Measurements from ENCODE around the gene CNNM2.
A peak's percentile ranks its signal among the peaks of the same experiment; 100 is the strongest.

The CNNM2 gene
- total RNA-seq, result 1.7 to 14.7 (median 5.9) reads per million in 17 experiments

DNA sequence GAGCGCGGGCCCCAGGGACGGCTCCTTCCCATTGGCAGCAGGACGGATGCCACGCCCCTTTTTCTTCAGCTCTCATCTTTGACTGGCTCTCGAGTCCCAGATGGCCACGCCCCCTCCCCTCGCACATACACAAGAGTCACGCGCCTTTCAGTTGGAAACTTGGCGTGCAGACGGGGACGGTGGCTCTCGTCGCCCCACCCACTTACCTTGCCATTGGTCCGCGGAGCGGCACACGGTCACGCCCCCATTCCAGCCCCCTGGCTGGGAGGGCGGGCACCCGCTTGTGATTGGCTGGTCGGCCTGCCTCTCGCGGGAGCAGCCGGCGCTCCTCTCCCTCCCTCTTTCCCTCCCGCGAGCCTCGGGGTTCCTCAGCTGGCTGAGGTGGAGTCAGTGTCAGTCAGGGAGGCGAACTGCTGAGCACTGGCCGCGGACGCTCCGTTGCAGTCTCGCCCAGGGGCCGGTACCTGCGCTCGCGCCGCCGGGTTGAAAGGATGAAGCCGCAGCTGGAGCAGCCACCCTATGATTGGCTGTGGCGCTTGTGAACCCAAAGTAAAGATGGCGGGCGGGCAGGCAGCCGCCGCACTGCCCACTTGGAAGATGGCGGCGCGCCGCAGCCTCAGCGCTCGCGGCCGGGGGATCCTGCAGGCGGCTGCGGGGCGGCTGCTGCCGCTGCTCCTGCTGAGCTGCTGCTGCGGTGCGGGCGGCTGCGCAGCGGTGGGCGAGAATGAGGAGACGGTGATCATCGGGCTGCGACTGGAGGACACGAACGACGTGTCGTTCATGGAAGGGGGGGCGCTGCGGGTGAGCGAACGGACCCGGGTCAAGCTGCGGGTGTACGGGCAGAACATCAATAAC is at the start of gene CNNM2:
Gene CNNM2 (plus strand): TSS at position 333 of the 855 bp plus-strand sequence. CDS start 187 bp downstream, at position 520.
- peak; percentile 100 for DNase-seq

DNA sequence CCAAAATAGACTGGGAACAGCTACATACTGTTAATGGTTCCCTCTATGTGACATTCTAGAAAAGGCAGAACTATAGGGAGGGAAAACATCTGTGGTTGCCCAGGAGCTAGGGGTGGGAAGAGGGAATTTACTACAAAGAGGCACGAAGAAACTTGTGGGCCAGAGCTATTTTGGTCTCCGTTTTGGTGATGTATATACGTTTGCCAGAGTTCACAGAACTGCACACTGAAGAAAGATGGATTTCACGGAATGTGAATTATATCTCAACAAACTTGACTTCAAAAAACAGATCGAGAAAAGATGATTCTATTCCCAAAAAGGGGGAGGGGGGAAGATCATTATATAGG is 49.2 kb upstream of the CNNM2 start:
- DNase-seq, result no peak

DNA sequence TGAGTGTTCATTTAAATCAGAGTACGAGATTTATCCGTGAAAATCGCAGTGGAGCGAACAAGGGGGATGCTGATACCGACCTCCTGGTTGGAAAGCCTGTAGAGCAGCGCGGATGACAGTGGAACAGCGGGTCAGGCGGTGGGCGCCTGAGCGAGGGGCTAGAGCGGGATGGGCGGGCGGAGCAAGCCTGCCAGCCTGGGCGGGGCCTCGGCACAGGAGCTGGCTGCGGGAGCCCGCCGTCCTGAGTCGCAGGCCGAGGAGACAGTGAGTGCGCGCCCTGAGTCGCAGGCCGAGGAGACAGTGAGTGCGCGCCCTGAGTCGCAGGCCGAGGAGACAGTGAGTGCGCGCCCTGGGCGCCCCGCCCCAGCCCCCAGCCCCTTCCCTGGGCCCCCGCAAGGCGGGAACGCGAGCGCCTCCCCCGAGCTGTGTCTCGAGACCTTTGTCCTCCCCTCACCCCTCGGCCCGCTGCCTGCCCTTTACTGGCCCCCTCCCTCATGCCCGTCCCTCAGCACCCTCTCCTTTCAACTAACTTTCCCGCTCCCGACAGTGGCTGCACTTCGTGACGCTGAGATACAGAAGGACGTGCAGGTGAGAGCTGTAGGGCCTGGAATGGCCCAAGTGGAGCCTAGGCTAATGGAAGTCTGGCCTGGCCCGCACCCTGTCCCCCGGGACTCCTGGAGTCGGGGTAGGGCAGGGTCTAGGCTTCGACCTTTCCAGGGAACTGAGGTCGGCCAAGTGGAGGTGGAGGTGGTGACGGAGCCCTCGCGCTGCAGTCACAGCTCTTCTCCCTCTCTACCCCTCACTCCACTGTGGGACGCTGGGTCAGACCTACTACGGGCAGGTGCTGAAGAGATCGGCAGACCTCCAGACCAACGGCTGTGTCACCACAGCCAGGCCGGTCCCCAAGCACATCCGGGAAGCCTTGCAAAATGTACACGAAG is 48.6 kb upstream of the CNNM2 start, which contains the start of gene AS3MT:
Gene AS3MT (plus strand): TSS at position 213 of the 941 bp plus-strand sequence. CDS start 123 bp downstream, at position 336.
- peak in 1 of 4 experiments; percentile 15 for DNase-seq

DNA sequence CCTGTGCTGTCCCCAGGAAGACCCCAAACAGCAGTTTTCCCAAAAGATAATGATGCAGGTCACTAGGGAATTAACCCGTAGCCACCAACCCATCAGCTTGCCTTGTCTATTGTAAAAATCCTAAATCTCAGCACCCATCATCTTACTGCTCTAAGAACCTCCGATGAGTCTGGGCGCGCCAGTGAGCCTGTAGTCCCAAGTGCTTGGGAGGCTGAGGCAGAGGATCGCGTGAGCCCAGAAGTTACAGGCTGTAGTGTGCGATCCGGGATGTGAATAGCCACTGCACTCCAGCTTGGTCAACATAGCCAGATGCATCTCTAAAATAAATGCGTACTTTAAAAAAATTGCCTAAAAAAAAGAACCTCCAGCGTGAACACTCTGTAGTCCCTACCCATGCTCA is 47.9 kb upstream of the CNNM2 start:
- no peak for DNase-seq

- no peak for DNase-seq
These were observed 45.9 kb upstream of the CNNM2 start for GRCh38 chr10:102872163-102872562.

DNA sequence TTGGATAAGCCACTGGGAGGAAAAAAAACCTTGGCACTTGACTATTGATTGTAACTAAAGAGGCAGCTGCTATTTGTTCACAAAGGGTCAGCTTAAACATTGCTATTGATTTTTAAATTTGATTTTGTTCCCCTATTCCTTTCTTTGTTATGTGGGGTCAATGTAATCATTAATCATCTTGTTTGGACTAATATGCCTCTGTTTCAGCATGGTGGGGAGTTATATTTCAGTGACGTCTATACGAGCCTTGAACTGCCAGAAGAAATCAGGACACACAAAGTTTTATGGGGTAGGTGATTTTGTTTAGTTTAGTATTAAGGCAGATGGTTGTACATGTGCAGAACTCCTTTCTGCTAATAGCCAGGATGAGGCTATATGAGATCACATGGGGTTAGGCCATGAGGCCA is 41.3 kb upstream of the CNNM2 start:
- no peak for DNase-seq

DNA sequence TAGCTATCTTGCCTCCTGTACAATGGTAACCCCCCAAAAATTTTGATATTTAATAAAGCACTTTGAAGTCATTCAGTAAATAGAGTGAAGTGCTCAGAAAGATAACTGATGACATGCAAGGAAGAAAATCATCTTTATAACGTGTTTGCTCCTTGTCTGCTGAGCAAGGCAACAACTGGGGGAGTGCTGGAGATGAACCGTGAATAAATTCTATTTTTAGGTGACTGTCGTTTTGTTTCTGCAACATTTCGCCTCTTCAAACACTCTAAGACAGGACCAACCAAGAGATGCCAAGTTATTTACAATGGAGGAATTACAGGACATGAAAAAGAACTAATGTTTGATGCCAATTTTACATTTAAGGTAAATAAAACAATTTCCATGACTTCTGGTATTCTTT is 39.5 kb upstream of the CNNM2 start:
- DNase-seq, result no peak

GRCh38 chr10:102880256-102880655 is 37.8 kb upstream of the CNNM2 start:
- DNase-seq, result no peak

GRCh38 chr10:102888048-102888447 is 30.0 kb upstream of the CNNM2 start:
- no peak for DNase-seq

- no peak for DNase-seq
These were observed 23.5 kb upstream of the CNNM2 start for GRCh38 chr10:102894466-102895213.

GRCh38 chr10:102900006-102900405 is 18.1 kb upstream of the CNNM2 start:
- no peak for DNase-seq

DNA sequence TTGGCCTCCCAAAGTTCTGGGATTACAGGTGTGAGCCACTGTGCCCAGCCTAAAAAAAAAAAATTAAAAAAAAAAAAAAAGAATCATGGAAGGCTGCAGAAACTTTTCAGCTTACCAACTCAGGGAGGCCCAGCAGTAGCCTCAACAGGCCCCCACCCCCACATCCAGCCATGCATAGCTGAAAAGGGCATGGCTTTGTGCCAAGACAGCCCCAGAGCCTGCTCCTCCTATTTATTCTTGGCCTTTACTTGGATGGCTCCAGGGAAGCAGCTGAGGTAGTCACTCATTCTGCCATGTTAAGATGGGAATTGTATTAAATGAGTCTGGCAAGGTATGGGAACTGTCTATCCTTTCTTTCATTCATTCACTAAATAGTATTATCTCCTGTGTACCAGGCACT is 13.7 kb upstream of the CNNM2 start:
- no peak for DNase-seq

GRCh38 chr10:102906507-102906906 is 11.6 kb upstream of the CNNM2 start:
- no peak for DNase-seq

- no peak for DNase-seq
These were observed 3.3 kb upstream of the CNNM2 start for GRCh38 chr10:102914781-102915180.

DNA sequence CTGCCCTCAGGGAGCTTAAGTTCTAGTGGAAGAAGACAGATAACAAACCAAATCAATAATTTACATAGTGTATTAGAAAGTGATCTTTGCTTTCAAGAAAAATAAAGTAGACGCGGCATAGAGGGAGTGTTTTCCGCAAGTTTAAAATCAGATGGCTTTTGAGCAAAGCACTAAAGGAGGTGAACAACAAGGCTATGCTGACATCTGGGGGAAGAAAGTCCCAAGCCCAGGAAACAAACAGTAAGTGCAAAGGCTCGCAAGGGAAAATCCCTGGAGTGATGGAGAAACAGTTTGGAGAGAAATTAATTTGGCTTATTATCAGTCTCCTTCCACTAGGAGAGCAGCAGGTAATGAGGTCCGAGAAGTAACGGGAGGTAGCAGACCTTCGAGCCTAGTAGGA is 1.9 kb upstream of the CNNM2 start:
- no peak for DNase-seq

- DNase-seq, result peak; percentile 75 to 89 (median 82)
These were observed 656 bp upstream of the CNNM2 start for GRCh38 chr10:102917314-102917961.

DNA sequence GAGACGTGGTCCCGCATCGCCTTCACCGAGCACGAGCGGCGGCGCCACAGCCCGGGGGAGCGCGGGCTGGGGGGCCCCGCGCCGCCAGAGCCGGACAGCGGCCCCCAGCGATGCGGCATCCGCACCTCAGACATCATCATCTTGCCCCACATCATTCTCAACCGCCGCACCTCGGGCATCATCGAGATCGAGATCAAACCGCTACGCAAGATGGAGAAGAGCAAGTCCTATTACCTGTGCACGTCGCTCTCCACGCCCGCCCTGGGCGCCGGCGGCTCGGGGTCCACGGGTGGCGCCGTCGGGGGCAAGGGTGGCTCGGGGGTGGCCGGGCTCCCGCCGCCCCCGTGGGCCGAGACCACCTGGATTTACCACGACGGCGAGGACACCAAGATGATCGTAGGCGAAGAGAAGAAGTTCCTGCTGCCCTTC is 737 bp downstream of the CNNM2 start:
- peak in 1 of 4 experiments; percentile 7 for DNase-seq

DNA sequence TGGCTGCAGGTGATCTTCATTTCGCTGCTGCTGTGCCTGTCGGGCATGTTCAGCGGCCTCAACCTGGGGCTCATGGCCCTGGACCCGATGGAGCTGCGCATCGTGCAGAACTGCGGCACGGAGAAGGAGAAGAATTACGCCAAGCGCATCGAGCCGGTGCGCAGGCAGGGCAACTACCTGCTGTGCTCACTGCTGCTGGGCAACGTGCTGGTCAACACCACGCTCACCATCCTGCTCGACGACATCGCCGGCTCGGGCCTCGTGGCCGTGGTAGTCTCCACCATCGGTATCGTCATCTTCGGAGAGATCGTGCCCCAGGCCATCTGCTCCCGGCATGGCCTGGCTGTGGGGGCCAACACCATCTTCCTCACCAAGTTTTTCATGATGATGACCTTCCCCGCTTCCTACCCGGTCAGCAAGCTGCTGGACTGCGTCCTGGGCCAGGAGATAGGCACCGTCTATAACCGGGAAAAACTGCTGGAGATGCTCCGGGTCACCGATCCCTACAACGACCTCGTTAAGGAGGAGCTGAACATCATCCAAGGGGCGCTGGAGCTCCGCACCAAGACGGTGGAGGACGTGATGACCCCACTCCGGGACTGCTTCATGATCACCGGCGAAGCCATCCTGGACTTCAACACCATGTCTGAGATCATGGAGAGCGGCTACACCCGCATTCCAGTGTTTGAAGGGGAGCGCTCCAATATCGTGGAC is 1.3 kb downstream of the CNNM2 start:
- peak in 1 of 4 experiments; percentile 3 for DNase-seq

GRCh38 chr10:102919992-102920739 is 2.1 kb downstream of the CNNM2 start:
- no peak for DNase-seq

DNA sequence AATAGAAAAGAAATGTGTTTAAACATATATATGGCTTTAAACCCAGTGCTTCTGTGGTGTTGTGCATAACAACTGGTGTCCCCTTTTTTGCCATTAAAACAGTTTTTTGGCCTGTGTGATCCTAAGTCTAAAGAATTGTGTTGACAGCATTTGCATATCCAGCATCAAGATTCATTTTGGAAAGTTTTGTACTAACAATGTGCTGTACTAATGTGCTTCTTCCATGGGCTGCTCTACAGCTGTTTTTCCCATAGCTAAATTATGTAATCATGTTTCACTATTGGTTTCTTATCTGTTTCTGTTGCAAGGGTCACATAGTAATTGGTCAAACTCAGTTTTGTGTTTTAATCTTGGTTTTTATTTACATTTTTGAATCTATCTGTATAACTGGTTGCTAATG is 5.5 kb downstream of the CNNM2 start:
- DNase-seq, result no peak

- no peak for DNase-seq
These were observed 8.7 kb downstream of the CNNM2 start for GRCh38 chr10:102926842-102927241.

Data from suppressor macrophage (primary cell).